GM12873 (cell line): ENCODE data around the gene CREB5.

ENCODE experiments used
- CTCF ChIP-seq: IDR thresholded peaks from 2 replicates; pipeline ENCODE4 v1.5.1; 2012; ENCODE audit warnings: low read depth, mild to moderate bottlenecking, moderate library complexity, low read length, control low read depth; ENCODE audit not compliant: insufficient read depth; ENCODE audit errors: missing control alignments

CREB5 gene

GRCh38 chr7:28682801-28683200 lies 270.5 kb downstream of the CREB5 start:
- no peak for TF ChIP-seq CTCF

GRCh38 chr7:28684650-28685241 lies 272.4 kb downstream of the CREB5 start:
- TF ChIP-seq CTCF = no peak

GRCh38 chr7:28685242-28685643 lies 272.9 kb downstream of the CREB5 start:
- TF ChIP-seq CTCF = no peak

- no peak for TF ChIP-seq CTCF
Measured at GRCh38 chr7:28685644-28686417, 273.5 kb downstream of the CREB5 start.

- TF ChIP-seq CTCF = no peak
Measured at GRCh38 chr7:28686418-28686800, 274.1 kb downstream of the CREB5 start.

- TF ChIP-seq CTCF = no peak
Measured at GRCh38 chr7:28687537-28687936, 275.2 kb downstream of the CREB5 start.

GRCh38 chr7:28688174-28688573 lies 275.9 kb downstream of the CREB5 start:
- TF ChIP-seq CTCF = no peak
